GM18519 (cell line): ENCODE results near the gene SLMAP.
"Not testable (repeated sequence)": the region's sequence is repeated elsewhere in the genome, so short reads cannot be mapped to it uniquely, and the experiment has no call there.

Experiments used
- ATAC-seq: cut with Tn5 transposase; IDR thresholded peaks from one replicate; pipeline ENCODE4 v1.9.1; 2021; ENCODE audit warnings: mild to moderate bottlenecking, moderate library complexity; ENCODE audit not compliant: unreplicated experiment, low FRiP score

Gene SLMAP

GRCh38 chr3:57825116-57825515 lies 69.0 kb downstream of the SLMAP start:
- no peak for ATAC-seq

GRCh38 chr3:57826245-57826951 lies 70.3 kb downstream of the SLMAP start:
- no peak for ATAC-seq

- ATAC-seq: no peak
These were observed 71.0 kb downstream of the SLMAP start for GRCh38 chr3:57826952-57827723.

- no peak for ATAC-seq
These were observed 71.6 kb downstream of the SLMAP start for GRCh38 chr3:57827757-57828156.

- ATAC-seq: no peak
These were observed 76.4 kb downstream of the SLMAP start for GRCh38 chr3:57832486-57832885.

- no peak for ATAC-seq
These were observed 76.8 kb downstream of the SLMAP start for GRCh38 chr3:57832900-57833313.

- ATAC-seq: no peak
These were observed 77.7 kb downstream of the SLMAP start for GRCh38 chr3:57833763-57834162.

- no peak for ATAC-seq
These were observed 81.6 kb downstream of the SLMAP start for GRCh38 chr3:57837686-57838085.

- no peak for ATAC-seq
These were observed 82.5 kb downstream of the SLMAP start for GRCh38 chr3:57838627-57839026.

GRCh38 chr3:57840473-57840872 lies 84.4 kb downstream of the SLMAP start:
- ATAC-seq: no peak

- no peak for ATAC-seq
These were observed 85.7 kb downstream of the SLMAP start for GRCh38 chr3:57841818-57842217.

GRCh38 chr3:57848177-57848738 lies 92.1 kb downstream of the SLMAP start:
- no peak for ATAC-seq

GRCh38 chr3:57851304-57851703 lies 95.2 kb downstream of the SLMAP start:
- no peak for ATAC-seq

- ATAC-seq: no peak
These were observed 96.8 kb downstream of the SLMAP start for GRCh38 chr3:57852896-57853295.

GRCh38 chr3:57855281-57855680 lies 99.2 kb downstream of the SLMAP start:
- no peak for ATAC-seq

GRCh38 chr3:57855943-57856342 lies 99.8 kb downstream of the SLMAP start:
- ATAC-seq: no peak

- no peak for ATAC-seq
These were observed 100.6 kb downstream of the SLMAP start for GRCh38 chr3:57856675-57857074.

GRCh38 chr3:57862894-57863293 lies 106.8 kb downstream of the SLMAP start:
- ATAC-seq: no peak

GRCh38 chr3:57863380-57863779 lies 107.3 kb downstream of the SLMAP start:
- ATAC-seq: no peak

GRCh38 chr3:57864853-57865252 lies 108.7 kb downstream of the SLMAP start:
- no peak for ATAC-seq

GRCh38 chr3:57869110-57869509 lies 113.0 kb downstream of the SLMAP start:
- ATAC-seq: not testable (repeated sequence)

GRCh38 chr3:57872606-57873005 lies 116.5 kb downstream of the SLMAP start:
- no peak for ATAC-seq
